HEK293 (cell line): ENCODE measurements around the gene STOML3.

Source experiments
- CTCF ChIA-PET: fragments of 350-600 bp; formaldehyde crosslinking; extraction: SDS; loops from one replicate; lab custom pipeline; 2021; ENCODE audit warnings: antibody characterized with exemption; lab: Yijun Ruan, JAX
- POLR2A ChIA-PET: fragments of 300-600 bp; formaldehyde crosslinking; extraction: SDS; loops from one replicate; lab custom pipeline; 2020; ENCODE audit warnings: antibody characterized with exemption, inconsistent platforms; lab: Yijun Ruan, JAX
- H3K27ac ChIP-seq: fragments of 200-500 bp; sonication (Bioruptor generic); 2 replicates; pipeline ENCODE4 v1.5.1; 2014; ENCODE audit warnings: low read depth, low read length, control low read depth, inconsistent platforms; ENCODE audit errors: extremely low read depth
- H3K36me3 ChIP-seq, 2 experiments: fragments of 200-500 bp in 1 of 2; sonication (Bioruptor generic) in 1 of 2; 1 replicate in 1 of 2; 2 replicates in 1 of 2; pipeline ENCODE4 v1.5.1; 2014 to 2017; ENCODE audit warnings: inconsistent platforms in 2 of 2, low read length in 2 of 2; ENCODE audit not compliant: control insufficient read depth in 2 of 2, insufficient read depth in 1 of 2
- H3K4me1 ChIP-seq: fragments of 200-500 bp; sonication (Bioruptor generic); 2 replicates; pipeline ENCODE4 v1.5.1; 2014; ENCODE audit warnings: mild to moderate bottlenecking, low read length, inconsistent platforms; ENCODE audit not compliant: control insufficient read depth, insufficient read depth
- H3K4me3 ChIP-seq: 2 replicates; pipeline ENCODE4 v1.5.1; 2011; ENCODE audit warnings: low read depth, mild to moderate bottlenecking, control low read depth, low read length, moderate library complexity
- H3K9me3 ChIP-seq: fragments of 200-500 bp; sonication (Bioruptor generic); 2 replicates; pipeline ENCODE4 v1.5.1; 2014; ENCODE audit warnings: low read depth, low read length, inconsistent platforms; ENCODE audit not compliant: control insufficient read depth, insufficient read depth
- KLF16 ChIP-seq: fragments of 450-650 bp; formaldehyde crosslinking; IDR thresholded peaks from 2 replicates; pipeline ENCODE4 v1.5.1; 2017; ENCODE audit warnings: missing biosample characterization, missing genetic modification characterization
- KLF9 ChIP-seq: fragments of 450-650 bp; formaldehyde crosslinking; IDR thresholded peaks from 2 replicates; pipeline ENCODE4 v1.5.1; 2016; ENCODE audit warnings: missing biosample characterization, missing genetic modification characterization, low read depth
- SP2 ChIP-seq: fragments of 450-650 bp; formaldehyde crosslinking; IDR thresholded peaks from 2 replicates; pipeline ENCODE4 v1.5.1; 2016; ENCODE audit warnings: missing biosample characterization, missing genetic modification characterization
- ZBTB1 ChIP-seq: fragments of 450-650 bp; formaldehyde crosslinking; IDR thresholded peaks from 2 replicates; pipeline ENCODE4 v1.5.1; 2016; ENCODE audit warnings: missing biosample characterization, missing genetic modification characterization
- ZNF140 ChIP-seq: fragments of 450-650 bp; formaldehyde crosslinking; IDR thresholded peaks from 2 replicates; pipeline ENCODE4 v1.5.1; 2016; ENCODE audit warnings: missing biosample characterization, missing genetic modification characterization
- ZNF280C ChIP-seq: fragments of 450-650 bp; formaldehyde crosslinking; IDR thresholded peaks from 2 replicates; pipeline ENCODE4 v1.5.1; 2016; ENCODE audit warnings: missing biosample characterization, missing genetic modification characterization
- ZNF394 ChIP-seq: fragments of 450-650 bp; formaldehyde crosslinking; IDR thresholded peaks from 2 replicates; pipeline ENCODE4 v1.5.1; 2016; ENCODE audit warnings: missing biosample characterization, missing genetic modification characterization, mild to moderate bottlenecking, moderate library complexity, borderline replicate concordance
- ZNF510 ChIP-seq: fragments of 450-650 bp; formaldehyde crosslinking; IDR thresholded peaks from 2 replicates; pipeline ENCODE4 v1.5.1; 2018; ENCODE audit warnings: mild to moderate bottlenecking, missing genetic modification characterization, missing biosample characterization; ENCODE audit not compliant: insufficient replicate concordance
- ZNF513 ChIP-seq: fragments of 450-650 bp; IDR thresholded peaks from 2 replicates; pipeline ENCODE4 v1.5.1; 2018; ENCODE audit warnings: missing biosample characterization, missing genetic modification characterization
- ZNF518A ChIP-seq: fragments of 450-650 bp; formaldehyde crosslinking; conservative IDR thresholded peaks from 2 replicates; pipeline ENCODE4 v1.5.1; 2016; ENCODE audit warnings: low read depth, missing biosample characterization, missing genetic modification characterization
- ZNF561 ChIP-seq: fragments of 450-650 bp; IDR thresholded peaks from 2 replicates; pipeline ENCODE4 v1.5.1; 2018; ENCODE audit warnings: missing biosample characterization, missing genetic modification characterization, borderline replicate concordance
- ZNF585B ChIP-seq: fragments of 450-650 bp; formaldehyde crosslinking; IDR thresholded peaks from 2 replicates; pipeline ENCODE4 v1.5.1; 2016; ENCODE audit warnings: missing biosample characterization, missing genetic modification characterization
- ZNF596 ChIP-seq: fragments of 450-650 bp; IDR thresholded peaks from 2 replicates; pipeline ENCODE4 v1.5.0; 2018; ENCODE audit warnings: missing biosample characterization, mild to moderate bottlenecking, missing genetic modification characterization, moderate library complexity
- ZNF610 ChIP-seq: fragments of 450-650 bp; formaldehyde crosslinking; IDR thresholded peaks from 2 replicates; pipeline ENCODE4 v1.5.1; 2016; ENCODE audit warnings: missing biosample characterization, missing genetic modification characterization, borderline replicate concordance
- ZNF664 ChIP-seq: fragments of 450-650 bp; formaldehyde crosslinking; IDR thresholded peaks from 2 replicates; pipeline ENCODE4 v1.5.1; 2016; ENCODE audit warnings: missing biosample characterization, missing genetic modification characterization
- ZNF704 ChIP-seq: fragments of 450-650 bp; formaldehyde crosslinking; IDR thresholded peaks from 2 replicates; pipeline ENCODE4 v1.5.1; 2016; ENCODE audit warnings: missing biosample characterization, missing genetic modification characterization
- ZXDB ChIP-seq: fragments of 450-650 bp; formaldehyde crosslinking; IDR thresholded peaks from 2 replicates; pipeline ENCODE4 v1.5.1; 2016; ENCODE audit warnings: missing biosample characterization, missing genetic modification characterization
- TF ChIP-seq, protein P1 (sequence below): fragments of 450-650 bp; formaldehyde crosslinking; IDR thresholded peaks from 2 replicates; pipeline ENCODE4 v1.5.1; 2017; ENCODE audit warnings: missing biosample characterization, missing genetic modification characterization
- TF ChIP-seq, protein P2 (sequence below): fragments of 450-650 bp; formaldehyde crosslinking; IDR thresholded peaks from 2 replicates; pipeline ENCODE4 v1.5.1; 2017; ENCODE audit warnings: missing biosample characterization, missing genetic modification characterization
- TF ChIP-seq, protein P3 (sequence below): fragments of 450-650 bp; IDR thresholded peaks from 2 replicates; pipeline ENCODE4 v1.5.1; 2018; ENCODE audit warnings: missing biosample characterization, mild to moderate bottlenecking, missing genetic modification characterization

STOML3 gene

DNA sequence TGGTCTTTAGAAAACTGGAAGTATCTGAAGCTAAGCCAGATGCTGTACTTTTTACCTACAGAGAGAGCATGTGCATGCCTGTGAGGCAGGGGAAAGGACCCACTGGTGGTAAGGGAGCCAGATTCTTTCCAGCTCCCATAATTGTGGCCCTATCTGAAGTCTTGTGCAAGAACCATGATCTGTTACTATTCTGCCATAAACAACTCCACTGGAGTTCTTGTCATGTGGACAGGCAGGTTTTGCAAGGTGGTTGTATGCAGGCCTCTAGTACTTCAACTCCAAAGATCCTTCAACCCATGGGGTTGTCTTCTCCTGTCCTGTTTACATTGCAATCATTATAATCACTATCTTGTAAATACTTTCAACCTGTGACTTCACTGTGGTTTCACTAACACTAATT is 33.1 kb upstream of the STOML3 start:
- H3K36me3 ChIP-seq: peaks cover 36 to 80% of the 10 kb centered on the region in 2 experiments
- no peak overlapping the region for H3K4me3 ChIP-seq
- POLR2A ChIA-PET: no interaction called here
- TF ChIP-seq, protein P1, sequence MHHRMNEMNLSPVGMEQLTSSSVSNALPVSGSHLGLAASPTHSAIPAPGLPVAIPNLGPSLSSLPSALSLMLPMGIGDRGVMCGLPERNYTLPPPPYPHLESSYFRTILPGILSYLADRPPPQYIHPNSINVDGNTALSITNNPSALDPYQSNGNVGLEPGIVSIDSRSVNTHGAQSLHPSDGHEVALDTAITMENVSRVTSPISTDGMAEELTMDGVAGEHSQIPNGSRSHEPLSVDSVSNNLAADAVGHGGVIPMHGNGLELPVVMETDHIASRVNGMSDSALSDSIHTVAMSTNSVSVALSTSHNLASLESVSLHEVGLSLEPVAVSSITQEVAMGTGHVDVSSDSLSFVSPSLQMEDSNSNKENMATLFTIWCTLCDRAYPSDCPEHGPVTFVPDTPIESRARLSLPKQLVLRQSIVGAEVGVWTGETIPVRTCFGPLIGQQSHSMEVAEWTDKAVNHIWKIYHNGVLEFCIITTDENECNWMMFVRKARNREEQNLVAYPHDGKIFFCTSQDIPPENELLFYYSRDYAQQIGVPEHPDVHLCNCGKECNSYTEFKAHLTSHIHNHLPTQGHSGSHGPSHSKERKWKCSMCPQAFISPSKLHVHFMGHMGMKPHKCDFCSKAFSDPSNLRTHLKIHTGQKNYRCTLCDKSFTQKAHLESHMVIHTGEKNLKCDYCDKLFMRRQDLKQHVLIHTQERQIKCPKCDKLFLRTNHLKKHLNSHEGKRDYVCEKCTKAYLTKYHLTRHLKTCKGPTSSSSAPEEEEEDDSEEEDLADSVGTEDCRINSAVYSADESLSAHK (tag by site-specific recombination): no peak
- TF ChIP-seq ZXDB (no peak), ZNF394 (tag by site-specific recombination) (no peak), ZNF280C (tag by site-specific recombination) (no peak), ZNF610 (tag by site-specific recombination) (no peak), KLF16 (no peak), ZNF596 (tag by site-specific recombination) (no peak), ZNF513 (tag by site-specific recombination) (no peak), KLF9 (no peak), ZNF664 (tag by site-specific recombination) (no peak), SP2 (tag by site-specific recombination) (no peak), ZBTB1 (tag by site-specific recombination) (no peak), ZNF585B (tag by site-specific recombination) (no peak), ZNF704 (tag by site-specific recombination) (no peak), ZNF510 (tag by site-specific recombination) (no peak), ZNF518A (tag by site-specific recombination) (no peak), ZNF140 (tag by site-specific recombination) (no peak), ZNF561 (tag by site-specific recombination) (no peak)
- TF ChIP-seq, protein P2, sequence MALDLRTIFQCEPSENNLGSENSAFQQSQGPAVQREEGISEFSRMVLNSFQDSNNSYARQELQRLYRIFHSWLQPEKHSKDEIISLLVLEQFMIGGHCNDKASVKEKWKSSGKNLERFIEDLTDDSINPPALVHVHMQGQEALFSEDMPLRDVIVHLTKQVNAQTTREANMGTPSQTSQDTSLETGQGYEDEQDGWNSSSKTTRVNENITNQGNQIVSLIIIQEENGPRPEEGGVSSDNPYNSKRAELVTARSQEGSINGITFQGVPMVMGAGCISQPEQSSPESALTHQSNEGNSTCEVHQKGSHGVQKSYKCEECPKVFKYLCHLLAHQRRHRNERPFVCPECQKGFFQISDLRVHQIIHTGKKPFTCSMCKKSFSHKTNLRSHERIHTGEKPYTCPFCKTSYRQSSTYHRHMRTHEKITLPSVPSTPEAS (tag by site-specific recombination): no peak
- TF ChIP-seq, protein P3, sequence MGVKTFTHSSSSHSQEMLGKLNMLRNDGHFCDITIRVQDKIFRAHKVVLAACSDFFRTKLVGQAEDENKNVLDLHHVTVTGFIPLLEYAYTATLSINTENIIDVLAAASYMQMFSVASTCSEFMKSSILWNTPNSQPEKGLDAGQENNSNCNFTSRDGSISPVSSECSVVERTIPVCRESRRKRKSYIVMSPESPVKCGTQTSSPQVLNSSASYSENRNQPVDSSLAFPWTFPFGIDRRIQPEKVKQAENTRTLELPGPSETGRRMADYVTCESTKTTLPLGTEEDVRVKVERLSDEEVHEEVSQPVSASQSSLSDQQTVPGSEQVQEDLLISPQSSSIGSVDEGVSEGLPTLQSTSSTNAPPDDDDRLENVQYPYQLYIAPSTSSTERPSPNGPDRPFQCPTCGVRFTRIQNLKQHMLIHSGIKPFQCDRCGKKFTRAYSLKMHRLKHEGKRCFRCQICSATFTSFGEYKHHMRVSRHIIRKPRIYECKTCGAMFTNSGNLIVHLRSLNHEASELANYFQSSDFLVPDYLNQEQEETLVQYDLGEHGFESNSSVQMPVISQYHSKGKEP (tag by site-specific recombination): no peak
- CTCF ChIA-PET: interaction anchor here (0.7 to 1.3 kb wide), 2 partner anchors 9 to 589 kb away, joined by 5 to 6 read pairs; no protein-coding TSS in a partner anchor
- no peaks in the 10 kb centered on the region for H3K9me3 ChIP-seq
- H3K27ac ChIP-seq: no peak overlapping the region
- H3K4me1 ChIP-seq: no peaks in the 10 kb centered on the region
